ENCODE data around the gene ADARB1.

ADARB1 gene

DNA sequence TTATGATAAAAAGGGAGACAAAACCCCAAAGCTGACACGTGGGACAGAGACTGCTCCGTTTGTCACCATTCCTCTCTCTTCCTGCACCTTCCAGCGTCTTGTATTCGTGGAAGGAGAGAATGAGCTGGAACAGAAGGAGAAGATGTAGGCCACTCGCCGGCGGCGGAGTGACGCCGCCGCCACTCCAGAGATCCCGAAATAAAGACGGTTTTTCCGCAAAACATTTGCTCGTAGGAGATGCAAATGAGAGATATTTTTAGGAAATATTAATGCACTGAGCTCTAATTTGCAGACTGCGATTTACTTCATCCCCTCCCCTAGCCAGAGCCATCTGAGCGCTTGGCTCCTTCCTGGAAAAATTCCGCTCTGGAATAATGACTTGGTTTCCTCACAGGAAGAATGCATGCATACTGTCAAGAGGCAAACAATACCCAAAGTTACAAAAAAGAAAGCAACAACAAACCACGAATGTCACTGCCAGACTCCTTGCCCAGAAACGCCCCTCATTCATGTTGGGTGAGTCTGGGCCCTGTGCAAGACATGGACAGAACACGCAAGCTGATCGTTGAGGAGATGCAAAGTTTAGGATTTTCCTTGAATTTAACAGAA, 18.0 kb upstream of the ADARB1 start:
- no peak for DNase-seq

DNA sequence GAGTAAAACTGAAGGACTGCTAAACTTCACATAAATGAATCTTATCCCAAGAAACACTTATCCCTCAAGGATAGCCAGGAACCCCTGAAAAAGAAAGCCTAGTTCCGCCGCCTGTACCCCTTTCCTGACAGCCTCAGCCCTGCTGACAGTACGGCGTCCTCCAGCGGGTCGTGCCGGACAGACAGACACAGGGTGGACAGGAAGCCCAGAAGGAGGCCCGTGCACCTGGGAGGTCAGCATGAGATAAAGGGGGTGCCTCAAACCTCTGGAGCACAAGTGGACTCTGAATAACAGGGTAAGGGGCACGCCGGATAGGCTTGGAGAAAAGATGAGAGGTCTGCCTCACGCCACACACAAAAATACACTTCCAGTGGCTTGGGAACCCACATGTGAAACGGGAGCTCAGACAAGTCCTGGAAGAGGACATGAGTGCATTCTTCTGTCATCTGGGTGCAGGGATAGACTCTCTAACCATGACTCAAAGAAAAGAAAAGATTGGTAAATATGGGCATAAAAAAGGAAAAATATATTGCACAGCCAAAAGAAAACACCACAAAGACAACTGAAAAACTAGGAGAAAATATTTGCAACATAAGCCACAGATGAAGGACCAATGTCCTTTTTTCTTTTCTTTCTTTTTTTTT, 17.3 kb upstream of the ADARB1 start:
- DNase-seq = no peak

DNA sequence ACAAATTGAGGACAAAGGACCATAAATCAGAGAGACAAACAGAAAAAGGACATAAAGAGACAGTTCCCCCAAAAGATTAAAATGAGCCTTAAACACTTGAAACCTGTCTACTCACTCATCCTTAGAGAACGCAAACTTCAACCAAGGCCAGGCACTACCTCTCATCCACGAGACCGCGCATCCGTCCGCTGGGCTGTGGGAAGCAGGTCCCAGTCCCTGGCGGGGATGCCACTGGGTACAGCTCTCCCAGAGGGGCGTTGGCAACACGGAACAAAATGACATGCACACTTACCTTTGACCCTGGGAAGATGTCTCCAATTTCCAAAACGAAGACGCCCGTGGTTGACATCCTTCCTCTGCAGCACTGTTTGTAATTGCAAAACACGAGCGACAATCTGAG, 16.5 kb upstream of the ADARB1 start:
- DNase-seq = no peak

DNA sequence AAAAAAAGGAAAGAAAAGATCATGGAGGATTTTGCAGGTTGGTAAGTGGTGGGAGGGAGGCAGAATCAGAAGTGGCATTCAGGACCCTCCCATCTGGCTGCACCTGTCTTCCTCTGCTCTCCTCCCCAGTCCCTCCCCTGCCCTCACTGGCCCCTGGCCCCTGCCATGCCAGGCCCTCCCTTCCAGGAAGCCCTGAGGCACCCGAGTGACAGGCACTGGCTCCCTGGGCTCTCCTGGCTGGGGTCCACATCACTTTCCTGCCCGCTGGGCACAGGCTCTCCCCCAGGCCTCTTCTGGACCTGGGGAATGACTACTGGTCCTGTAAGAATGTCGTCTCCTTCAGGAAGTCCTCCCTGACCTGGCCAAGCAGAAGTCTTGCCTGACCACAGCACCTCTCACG, 15.3 kb upstream of the ADARB1 start:
- DNase-seq = no peak

DNA sequence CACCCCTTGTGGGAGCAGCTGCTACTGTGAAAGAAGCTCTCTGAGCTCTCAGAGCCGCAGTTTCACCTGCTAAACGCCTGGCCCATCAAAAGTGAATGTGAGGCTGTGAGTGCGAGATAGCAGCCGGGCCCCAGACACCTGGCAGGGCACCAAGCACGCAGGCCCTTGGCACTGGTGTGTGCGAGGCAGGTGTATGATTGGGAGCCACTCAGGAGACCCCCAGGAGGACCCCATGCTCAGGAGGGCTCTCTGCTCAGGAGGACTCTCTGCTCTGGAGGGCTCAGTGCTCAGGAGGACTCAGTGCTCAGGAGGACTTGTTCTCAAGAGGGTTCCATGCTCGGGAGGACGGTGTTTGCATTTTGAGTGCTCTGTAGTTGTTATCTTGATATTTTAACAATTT, 14.3 kb upstream of the ADARB1 start:
- DNase-seq = no peak

DNA sequence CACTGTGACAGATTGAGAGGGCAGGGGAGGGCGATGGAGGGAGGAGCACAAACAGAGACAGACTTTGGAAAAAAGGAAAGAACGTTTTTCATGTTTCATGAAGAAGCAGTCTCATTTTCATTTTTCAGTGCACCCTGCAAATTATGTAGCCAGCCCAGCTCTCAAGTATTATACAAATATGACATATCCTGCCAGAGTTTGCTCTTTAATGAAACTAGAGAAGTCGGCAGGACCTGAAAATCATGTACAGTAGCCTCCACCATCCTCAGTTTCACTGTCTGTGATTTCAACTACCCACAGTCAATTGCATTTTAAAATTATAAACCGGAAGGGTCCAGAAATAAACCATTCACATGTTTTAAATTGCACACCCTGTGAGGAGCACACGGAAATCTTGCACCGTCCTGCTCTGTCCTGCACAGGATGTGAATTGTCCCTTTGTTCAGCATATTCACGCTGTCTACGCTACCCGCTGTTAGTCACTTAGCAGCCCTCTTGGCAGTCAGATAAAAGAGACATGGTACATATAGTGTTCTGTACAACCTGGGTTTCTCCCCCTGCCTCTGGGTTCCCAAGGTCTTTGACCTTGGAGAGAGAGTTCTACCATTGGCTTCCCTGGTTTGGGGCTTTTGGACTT, 13.6 kb upstream of the ADARB1 start:
- no peak for DNase-seq

DNA sequence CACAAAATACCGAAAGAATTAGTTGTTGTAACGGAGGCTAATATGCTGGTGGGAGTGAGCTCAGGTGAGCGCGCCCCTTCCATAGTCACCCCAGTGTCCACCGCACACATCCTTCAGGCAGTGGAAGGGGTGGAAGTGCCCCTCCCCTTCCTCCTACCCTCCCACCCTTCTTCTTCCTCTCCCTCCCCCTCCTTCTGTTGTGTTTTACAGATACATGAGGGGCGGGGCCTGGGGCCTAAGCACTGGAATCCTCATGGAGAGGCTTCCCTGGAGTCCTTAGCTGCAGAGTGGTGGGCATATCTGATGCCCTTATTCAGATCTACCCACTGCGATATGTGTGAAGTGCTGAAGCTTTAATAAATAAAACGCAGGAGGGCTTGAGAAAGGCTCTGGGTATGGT, 10.3 kb upstream of the ADARB1 start:
- DNase-seq = no peak

DNA sequence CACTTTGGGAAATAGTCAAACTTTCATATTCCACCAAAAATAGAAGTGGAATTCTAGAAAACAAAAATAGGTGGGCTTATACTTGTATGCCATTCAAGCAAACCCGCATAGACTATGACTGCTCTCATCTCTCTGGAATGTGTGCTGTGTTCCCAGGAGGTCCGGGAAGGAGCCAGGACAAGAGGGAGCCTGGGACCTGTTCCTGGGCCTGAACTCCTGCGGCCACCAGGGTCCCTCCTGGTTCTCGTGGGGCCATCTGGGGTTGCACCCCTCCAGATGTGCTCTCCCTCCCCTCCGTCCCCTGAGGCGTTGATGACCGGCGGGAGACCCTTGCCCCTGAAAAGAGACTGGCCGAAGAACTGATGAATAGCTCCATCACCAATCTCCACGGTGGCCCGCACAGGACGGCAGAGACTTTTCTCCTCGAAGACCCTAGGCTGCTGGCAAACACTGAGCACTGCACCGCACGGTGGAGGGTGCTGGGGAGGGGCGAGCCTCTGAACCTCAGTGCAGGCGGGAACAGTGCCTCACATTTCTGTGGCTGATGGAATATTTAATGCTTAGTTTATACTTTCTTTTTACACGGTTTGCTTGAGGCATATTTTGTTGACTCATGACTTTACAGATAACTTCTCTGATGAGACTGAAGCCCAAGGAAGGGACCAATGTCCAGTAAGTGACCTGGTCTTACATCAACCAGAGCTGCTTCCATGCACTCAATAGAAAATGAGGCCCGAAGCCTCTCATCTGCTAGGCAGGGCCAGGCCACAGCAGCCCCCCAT, 9.6 kb upstream of the ADARB1 start:
- no peak for DNase-seq

DNA sequence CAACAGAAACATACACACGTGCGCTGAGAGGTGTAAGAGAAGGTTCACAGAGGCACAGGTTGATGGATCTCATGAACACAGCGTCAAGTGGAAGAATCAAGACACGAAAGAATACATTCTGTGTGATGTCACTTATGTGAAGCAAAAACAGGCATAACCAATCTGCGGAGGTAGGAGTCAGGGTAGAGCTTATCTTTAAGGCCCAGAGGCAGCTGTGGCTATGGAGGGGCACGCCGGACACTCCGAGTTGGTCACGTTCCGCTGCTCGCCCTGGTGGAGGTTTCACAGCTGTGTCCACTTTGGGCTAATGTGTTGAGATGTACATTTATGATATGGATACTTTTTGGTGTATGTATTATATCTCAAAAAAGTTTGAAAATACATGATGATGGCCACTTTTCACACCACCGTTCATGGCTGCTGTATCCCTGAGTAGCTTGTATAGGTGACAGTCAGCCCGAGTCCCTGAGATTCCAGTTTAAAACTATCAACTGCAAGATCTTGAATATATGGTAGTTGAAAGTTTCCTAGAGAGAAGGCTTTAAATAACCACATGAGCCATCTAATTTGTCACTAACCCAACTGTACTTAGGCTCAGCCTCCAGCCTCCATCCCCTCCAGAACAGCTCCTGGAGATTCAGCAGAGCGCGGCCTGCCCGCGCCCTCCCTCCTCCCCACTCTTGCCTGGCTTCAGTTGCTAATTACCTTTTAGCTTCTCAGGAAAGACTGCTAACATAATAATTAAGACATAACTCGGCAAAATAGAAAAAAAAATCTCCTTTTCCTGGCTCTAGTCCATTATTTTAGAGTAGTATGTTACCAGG, 6.7 kb upstream of the ADARB1 start:
- DNase-seq = no peak

DNA sequence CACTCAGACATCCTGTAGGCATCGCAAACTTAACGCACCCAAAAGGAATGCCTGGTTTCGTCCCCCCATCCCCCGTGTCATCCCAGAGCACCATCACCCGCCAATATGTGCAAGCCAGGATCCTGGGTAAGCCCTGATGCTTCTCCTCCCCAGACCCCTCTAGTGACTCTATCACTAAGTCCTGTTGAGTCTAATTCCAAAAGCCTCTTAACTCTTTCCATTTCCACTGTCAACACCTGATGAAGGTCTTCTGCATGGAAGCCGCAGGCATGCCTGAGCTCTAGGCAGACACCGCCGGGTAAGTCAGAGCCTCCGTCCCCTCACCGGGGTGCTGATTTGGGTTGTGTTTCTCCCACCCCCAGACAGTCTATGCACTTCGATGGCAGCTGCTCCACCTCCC, 5.3 kb upstream of the ADARB1 start:
- no peak for DNase-seq

DNA sequence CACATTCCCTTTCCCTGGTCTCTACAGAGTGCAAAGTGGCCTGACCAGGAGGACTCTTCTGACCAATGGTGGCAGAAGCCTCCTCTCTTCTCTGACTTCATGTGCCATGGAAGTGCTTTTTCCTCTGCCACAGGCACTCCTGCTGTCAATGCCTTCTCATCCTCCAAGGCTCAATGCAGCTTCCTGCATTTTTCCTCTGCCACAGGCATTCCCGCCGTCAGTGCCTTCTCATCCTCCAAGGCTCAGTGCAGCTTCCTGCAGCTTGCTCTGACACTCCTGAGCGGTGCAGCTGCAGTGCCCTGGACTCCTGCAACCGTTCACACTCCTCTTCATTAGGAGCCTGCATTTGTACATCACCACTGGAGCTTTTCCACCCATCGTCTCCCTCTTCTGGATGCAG, 4.7 kb upstream of the ADARB1 start:
- no peak for DNase-seq

DNA sequence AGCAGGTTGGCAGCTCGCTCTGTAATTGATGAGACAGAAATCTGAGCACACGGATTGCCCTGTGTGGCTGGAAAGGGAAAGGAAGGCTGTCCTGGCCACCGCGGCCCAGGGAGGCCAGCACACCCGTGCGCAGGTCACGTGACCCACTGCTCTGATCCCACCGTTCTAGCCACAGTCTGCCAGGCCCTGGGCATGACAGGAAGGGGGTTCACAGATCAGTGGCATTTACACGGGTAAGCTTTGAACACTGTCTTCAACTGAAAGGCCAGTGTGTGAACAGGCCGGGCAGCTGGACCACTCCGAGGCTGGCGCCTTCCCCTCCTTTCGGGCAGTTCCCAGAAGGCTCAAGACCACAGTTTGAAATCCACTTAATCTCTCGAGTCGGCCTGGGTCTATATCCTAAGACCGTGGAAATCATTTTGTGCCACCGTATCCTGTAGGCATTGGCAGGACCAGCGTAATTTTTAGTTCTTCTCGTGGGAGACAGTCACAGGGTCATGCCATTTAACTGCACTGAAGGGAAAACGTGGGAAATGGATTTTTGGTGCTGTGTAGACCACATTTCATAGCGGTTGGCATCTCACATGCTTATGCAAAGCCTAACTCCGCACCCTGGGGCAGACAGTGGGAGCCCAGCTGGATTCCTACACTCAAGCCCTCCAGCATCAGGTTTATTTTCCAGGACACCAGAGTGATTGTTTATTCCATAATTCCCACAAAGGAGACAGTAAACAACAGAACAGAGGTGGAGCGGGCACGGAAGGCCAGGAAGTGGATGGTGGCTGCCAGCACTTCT, 3.1 kb upstream of the ADARB1 start:
- DNase-seq = no peak

DNA sequence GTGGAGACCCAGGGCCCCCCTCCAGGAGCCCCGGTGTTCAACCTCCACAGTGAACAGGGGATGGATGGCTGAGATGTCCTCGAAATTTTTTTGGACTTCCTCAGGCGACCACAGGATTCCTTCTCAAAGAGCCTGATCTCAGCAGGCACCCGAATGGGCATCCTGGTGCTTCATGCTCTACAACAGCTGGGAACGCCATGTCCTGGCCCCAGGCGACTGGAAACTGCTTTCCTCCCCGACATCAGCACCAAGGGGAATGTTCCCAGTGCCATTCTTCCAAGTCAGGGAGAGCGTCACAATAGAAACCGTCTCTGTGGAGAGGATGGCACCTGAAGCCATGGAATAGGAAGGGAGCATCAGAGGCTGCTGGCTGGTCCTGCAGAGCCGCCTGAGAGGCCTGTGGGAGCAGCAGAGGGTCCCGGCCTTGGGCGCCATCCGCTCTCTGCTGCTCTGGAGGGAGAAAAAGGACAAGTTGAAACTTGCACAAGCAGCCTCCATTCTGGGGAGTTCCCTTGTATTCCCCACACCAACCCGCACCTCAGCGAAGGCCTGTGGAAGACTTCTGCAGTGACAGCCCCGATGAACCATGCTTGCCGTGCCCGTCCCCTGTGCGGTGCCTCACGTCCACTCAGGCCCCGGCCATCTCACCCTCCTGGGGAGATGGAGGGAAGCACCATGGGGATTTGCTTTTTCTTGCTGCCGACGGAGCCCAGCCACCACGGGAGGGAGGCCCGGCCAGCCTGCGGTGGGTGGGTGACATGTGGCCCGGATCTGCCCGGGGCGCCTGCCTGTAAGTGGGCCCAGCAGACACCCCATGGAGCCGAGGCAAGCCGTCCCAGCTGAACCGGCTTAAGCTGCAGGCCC, 2.3 kb upstream of the ADARB1 start:
- no peak for DNase-seq

DNA sequence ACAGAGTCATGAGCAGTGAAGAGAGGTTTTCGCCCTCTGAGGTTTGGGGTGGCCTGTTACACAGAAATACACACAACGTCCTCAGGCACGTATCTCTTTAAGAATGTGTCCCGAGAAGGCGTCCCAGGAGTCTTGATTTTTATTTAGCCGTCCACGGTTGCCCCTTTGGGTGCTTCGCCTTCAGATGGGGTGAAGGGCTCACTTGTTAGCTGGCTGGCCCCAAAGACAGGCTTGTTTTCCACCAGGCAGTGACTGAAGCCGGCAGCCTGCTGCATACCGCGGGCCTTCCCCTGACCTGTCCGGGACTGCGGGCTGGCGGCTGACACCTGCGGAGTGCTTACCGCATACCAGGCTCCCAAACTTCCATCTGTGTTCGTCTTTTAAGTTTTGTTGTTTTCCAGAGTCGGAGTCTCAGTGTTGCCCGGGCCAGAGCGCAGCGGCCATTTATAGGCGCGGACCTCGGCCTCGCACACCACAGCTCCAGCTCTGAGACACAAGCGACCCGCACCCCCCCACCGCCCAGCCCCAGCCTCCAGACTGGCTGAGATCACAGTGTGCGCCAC, 1.6 kb upstream of the ADARB1 start:
- DNase-seq = no peak

DNA sequence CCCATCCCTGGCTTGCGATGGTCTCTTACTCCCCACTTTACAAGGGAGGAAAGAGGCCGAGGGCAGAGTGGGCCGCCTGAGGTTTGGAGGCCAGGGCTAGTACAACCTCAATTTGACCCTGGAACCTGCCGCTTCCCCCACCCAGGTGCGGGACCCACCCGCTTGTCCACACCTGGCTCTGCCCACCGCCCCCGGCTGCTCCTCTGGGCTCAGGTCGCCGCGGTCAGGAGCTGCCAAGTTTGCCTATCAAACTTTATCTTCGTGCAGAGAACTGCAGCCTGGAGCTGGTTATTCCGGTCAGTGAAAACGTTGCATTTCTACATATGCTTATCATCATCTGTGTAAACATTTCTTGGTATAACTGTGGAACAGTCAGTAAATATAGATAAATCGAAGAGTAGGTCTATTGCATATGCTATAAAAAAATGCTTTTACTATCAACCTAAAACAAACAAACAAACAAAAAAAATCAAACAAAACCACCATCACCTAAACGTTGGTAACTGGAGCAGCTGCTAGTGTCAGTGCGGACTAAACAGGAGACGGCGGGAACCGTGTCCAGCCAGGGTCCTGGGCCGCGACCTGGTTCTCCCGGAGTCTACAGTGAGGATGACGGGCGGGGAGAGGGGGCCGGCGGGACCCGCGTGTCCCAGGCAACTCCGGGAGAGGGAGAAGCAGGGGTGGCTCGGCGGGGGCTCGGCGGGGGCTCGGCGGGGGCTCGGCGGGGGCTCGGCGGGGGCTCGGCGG, 906 bp upstream of the ADARB1 start:
- DNase-seq = no peak

DNA sequence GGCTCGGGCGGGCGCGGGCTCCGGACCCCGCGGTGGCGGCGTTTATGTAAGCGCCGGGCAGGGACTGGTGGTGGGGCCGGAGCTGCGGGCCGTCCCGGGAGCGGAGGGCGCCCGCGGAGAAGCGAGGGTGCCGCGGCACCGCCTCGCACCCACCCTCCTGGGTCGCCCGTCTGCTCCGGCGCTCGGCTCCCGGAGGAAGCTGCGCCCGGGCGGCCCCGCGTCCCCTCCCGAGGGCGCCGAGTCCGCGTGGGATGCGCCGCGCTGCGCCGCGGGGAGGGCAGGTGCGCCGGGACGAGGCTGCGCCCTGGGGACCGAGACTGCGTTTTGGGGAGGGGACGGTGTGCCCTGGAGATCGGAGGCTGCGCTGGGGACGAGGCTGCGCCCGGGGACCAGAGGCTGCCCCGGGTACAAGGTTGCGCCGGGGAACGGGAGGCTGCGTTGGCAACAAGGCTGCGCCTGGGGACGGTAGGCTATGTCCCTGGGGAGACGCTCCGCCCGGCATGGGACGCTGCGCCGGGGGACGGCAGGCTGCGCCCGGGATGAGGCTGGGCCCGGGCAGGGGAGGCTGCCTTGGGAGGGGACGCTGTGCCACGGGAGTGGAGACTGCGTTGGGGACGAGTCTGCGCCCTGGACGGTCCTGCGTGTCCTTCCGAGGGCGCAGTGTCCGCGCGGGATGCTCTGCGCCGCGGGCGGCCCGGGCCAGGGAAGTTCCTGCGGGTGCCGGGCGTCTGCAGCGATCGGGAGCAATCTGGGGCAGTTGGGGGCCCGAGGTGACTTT, 627 bp downstream of the ADARB1 start:
- DNase-seq = no peak

DNA sequence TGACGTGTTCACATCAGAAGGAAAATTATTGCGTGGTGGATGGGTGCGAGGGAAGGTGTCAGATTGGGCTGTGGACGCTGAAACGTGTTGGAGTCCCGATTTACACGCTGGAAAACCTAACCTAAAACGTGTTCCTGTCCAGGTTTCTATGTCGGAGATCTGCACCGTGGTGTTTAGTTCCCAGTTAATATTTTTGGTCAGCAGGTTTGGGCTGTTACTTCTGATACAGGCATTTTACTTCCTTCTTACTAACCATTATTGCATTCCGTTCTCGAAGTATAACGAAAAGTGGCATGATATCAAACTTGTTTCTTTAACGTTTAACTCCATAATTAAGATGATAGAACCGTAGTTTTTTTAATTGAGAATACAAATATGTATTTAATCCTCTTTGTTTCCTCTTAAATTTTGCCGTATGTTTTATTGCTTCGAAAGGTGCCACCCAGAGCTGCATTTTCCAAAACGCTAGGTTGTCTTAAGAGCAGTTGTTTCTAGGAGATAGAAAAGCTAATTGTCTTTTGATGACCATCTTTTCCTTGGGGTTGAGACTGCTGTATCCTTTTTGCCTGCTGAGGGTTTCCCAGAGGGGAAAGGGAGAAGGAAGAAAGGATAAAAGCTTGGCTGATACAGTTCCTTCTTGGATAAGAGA, 1.3 kb downstream of the ADARB1 start:
- DNase-seq = no peak

DNA sequence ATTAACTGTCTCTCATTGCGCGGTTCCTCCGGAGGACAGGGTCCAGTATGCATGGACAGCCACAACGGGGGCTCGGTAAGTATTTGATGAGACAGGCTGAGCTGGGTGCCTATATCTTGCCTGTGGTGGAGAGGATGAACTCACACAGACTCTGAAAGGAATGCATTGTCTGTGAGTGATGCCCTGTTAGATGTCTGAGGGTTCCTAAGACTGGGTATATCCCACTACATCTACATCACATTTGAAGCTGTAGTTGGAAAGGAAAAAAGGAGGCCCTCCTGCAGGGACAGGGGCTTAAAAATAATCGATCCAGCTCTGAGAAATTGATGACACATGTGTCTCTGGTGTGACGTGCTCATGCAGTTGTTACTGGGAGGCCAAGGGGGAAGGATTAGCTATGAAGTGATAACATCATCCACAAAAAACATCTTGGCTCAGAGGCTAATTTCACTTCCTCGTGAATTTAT, 1.9 kb downstream of the ADARB1 start:
- no peak for DNase-seq
